ENCODE data around the gene ADAMTS12.
"Not testable (repeated sequence)": the region's sequence is repeated elsewhere in the genome, so short reads cannot be mapped to it uniquely, and the experiment has no call there.

Gene ADAMTS12

GRCh38 chr5:33891788-33892619 is at the start of gene ADAMTS12:
TSS of gene ADAMTS12 (minus strand) at chr5:33891990. CDS start at chr5:33891856, 134 bp downstream.
- DNase-seq: no peak

- peak; percentile 46 to 76 for DNase-seq
Observed at GRCh38 chr5:33941090-33941489, 49.3 kb upstream of the ADAMTS12 start.

DNA sequence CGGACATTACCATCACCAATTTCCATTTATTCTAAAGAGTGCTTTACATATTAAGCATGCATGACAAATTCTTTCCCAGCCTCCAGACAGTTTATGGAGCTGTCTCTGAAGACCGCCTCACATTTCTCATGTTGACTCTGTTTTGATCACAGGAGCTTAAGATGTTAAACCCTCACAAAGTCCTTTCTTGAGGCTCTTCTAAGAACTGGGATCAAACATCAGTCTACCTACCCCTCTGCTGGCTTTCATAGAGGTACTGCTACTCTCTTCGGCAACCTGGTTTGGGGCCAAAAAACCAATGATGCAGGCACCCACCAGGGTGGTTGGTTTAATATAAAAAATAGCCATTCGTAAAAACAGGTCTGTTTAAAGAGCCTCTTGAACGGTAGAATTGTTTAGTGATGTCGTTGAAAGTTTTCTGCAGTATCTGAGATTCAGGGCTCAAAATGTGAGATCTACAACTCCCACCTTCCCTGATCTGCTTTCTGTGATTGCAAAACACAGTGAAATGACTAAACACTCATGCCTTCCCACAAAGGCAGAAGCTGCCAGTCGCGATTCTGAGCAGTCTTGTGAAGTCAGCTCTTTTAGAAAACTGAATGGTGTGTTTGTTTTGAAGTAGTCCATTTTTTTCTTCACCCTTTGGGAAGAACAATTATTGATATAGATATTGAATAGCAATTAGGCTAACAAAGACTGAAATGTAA is 47.9 kb upstream of the ADAMTS12 start:
- peak; percentile 15 to 75 for DNase-seq

DNA sequence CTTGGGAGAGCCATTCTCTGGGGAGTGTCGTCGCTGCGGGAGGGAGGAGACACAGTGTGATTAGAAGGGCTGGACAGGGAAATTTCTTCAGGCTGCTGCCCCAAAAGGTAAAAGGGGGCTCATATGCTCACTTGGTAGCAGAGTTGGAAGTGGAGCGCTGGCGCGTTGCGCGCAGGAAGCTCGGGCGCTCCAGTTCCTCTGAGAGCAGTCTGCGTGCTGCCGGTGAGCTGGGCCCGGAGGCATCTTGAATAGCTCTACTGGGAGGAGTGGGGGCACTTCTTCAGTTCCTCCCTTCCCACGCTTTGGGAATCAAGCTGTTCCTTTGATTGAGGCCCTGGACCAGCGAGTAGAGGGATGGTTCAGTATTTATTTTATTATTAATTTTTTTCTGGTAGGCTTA is 47.1 kb upstream of the ADAMTS12 start:
- DNase-seq: peak in 1 of 2 experiments; percentile 53

- no peak for DNase-seq
Observed at GRCh38 chr5:33938507-33938796, 46.7 kb upstream of the ADAMTS12 start.

DNA sequence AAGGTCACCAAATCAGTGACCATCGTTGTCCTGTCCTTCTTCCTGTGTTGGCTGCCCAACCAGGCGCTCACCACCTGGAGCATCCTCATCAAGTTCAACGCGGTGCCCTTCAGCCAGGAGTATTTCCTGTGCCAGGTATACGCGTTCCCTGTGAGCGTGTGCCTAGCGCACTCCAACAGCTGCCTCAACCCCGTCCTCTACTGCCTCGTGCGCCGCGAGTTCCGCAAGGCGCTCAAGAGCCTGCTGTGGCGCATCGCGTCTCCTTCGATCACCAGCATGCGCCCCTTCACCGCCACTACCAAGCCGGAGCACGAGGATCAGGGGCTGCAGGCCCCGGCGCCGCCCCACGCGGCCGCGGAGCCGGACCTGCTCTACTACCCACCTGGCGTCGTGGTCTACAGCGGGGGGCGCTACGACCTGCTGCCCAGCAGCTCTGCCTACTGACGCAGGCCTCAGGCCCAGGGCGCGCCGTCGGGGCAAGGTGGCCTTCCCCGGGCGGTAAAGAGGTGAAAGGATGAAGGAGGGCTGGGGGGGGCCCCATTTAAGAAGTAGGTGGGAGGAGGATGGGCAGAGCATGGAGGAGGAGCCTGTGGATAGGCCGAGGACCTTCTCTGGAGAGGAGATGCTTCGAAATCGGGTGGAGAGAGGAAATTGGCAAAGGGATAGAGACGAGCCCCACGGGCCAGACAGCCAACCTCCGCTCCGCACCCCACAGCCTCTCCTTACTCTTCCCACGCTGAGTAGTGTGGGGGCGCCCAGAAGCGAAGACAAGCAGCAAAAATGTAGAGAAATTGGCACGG is 46.1 kb upstream of the ADAMTS12 start:
- no peak for DNase-seq

DNA sequence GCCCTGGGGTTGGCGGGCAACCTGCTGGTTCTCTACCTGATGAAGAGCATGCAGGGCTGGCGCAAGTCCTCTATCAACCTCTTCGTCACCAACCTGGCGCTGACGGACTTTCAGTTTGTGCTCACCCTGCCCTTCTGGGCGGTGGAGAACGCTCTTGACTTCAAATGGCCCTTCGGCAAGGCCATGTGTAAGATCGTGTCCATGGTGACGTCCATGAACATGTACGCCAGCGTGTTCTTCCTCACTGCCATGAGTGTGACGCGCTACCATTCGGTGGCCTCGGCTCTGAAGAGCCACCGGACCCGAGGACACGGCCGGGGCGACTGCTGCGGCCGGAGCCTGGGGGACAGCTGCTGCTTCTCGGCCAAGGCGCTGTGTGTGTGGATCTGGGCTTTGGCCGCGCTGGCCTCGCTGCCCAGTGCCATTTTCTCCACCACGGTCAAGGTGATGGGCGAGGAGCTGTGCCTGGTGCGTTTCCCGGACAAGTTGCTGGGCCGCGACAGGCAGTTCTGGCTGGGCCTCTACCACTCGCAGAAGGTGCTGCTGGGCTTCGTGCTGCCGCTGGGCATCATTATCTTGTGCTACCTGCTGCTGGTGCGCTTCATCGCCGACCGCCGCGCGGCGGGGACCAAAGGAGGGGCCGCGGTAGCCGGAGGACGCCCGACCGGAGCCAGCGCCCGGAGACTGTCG is 45.4 kb upstream of the ADAMTS12 start:
- no peak for DNase-seq

GRCh38 chr5:33936381-33937016 is 44.7 kb upstream of the ADAMTS12 start, which contains the start of gene RXFP3:
TSS of gene RXFP3 (plus strand) at chr5:33936386. CDS start at chr5:33936741, 355 bp downstream.
- DNase-seq: peak in 1 of 2 experiments; percentile 38

DNA sequence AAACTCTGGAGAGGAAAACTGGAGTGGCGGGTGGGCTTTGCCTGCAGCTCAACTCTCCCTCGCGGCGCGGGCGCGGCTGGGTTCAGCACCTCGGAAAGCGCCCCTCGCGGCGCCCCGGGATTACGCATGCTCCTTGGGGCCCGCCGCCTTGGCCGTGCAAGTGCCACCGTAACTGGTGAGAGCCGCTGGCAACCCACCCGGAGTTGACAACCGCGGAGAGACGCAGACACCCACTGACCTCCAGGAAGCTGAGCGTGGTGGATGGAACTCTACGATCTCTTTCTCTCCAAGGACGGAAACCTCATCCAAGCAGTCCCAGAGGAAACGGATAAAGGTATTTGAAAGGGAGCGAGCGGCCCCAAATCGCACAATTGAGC is 44.2 kb upstream of the ADAMTS12 start:
- peak in 1 of 2 experiments; percentile 75 for DNase-seq

DNA sequence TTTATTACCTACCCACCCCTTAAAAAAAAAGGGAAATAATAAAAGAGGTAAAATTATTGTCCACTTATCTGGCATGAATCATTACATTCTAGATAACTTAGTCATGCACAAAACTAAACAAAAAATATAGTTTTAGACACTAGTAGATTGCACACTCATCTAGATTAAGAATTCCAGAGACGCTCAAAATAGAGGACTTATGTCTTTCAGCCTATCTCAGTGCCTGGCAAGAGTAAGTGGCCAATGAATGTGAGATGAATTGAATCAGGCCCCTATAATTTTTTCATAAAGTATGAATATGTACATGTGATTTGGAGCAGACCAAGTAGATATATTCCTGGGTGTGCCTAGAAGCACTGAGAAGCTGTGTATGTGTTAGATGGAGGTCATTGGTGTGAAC is 42.4 kb upstream of the ADAMTS12 start:
- no peak for DNase-seq

- DNase-seq: no peak
Observed at GRCh38 chr5:33933723-33934169, 42.0 kb upstream of the ADAMTS12 start.

DNA sequence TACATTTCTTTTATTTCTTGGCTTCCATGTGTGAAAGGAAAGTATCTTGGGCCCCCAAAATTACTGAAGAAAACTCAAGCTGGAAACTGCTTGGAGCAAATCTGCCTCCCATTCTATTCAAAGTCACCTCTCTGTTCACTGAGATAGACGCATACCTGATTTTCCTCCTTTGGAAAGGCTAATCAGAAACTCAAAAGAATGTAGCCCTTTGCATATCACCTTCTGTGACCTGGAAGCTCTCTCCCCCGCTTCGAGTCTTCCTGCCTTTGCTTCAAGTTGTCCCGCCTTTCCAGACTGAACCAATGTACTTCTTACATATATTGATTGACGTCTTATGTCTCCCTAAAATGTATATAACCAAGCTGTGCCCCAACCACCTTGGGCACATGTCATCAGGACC is 39.3 kb upstream of the ADAMTS12 start:
- no peak for DNase-seq

DNA sequence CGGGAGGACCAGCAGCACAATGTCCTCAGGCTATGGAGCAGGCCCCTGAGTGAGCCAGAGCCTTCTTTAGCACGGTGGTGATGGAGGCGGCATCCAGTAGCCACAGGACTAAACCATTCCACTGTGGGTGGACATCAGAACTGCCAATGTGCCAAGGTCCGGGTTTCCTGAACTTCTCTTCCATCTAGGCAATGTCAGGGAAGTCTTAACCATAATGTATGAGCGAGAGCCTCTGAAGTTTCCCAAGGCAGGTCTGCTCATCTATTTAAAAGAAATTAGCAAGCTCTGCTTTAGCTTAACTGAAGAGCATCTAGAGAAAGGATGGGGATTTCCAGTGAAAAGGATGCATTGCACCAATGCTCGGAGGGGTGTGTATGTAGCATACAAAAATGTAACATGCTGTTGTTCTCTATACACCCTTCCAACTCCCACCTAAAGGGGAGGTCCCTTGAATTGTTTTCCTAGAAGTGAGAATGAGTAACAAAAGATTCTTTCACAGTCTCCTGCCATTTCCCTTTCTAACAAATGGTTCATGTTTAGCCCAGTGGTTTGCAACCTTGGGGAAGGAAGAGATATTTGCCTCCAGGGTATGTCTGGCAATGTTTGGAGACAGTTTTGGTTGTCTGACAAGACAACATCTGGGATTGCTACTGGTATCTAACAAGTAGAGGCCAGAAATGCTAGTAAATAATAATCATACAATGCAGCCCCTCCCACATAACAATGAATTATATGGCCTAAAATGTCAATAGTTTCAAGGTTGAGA is 38.3 kb upstream of the ADAMTS12 start:
- DNase-seq: no peak

- no peak for DNase-seq
Observed at GRCh38 chr5:33928283-33928682, 36.5 kb upstream of the ADAMTS12 start.

DNA sequence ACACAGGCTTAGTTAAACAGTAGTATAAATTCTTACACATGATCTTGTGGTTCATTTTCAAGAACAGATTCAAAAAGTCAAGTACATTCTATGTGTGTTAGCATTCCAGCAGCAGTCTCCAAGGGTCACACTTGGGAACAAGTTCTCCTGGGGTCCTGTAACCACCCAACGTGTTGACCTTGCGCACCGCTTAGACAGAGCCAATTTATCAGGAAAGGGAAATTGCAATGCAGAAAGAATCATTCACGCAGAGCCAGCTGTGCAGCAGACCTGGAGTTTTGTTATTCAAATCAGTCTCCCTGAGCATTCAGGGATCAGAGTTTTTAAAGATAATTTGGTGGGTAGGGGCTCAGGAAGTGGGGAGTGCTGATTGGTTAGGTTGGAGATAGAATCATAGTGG is 35.9 kb upstream of the ADAMTS12 start:
- peak; percentile 32 to 42 for DNase-seq

GRCh38 chr5:33925278-33925677 is 33.5 kb upstream of the ADAMTS12 start:
- DNase-seq: no peak

DNA sequence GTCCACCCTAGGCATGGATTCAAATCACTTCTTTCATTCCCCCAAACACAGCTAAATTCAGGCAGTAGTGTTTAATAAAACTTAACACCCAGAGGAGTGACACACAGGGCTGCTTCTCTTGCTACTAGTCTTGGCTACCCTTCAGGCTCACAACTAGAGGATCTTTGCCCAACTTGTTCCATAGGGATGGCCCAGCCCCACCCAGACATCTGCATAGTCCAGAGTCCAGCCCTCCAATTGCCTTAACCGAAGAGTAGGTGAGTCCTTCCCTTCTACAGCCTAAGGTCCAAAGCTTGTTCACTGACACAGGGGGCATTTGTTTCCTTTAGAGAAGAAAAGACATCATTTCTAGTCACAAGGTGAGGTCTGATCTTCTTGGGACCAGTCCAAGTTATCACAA is 29.2 kb upstream of the ADAMTS12 start:
- no peak for DNase-seq

DNA sequence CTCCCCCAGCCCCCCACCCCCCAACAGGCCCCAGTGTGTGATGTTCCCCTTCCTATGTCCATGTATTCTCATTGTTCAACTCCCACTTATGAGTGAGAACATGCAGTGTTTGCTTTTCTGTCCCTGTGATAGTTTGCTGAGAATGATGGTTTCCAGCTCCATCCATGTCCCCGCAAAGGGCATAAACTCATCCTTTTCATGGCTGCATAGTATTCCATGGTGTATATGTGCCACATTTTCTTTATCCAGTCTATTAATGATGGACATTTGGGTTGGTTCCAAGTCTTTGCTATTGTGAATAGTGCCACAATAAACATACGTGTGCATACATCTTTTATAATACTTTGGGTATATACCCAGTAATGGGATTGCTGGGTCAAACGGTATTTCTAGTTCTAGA is 23.1 kb upstream of the ADAMTS12 start:
- DNase-seq: not testable (repeated sequence)

DNA sequence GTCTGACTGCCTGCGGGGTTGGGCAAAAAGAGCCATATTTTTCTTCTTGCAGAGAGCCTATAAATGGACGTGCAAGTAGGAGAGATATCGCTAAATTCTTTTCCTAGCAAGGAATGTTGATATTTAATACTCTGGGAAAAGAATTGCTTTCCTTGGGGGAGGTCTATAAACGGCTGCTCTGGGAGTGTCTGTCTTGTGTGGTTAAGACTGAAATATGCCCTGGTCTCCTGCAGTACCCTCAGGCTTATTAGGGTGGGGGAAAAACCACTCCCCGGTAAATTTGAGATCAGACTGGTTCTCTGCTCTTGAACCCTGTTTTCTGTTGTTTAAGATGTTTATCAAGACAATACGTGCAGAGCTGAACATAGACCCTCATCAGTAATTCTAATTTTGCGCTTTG is 14.5 kb upstream of the ADAMTS12 start:
- DNase-seq: peak in 1 of 2 experiments; percentile 13

DNA sequence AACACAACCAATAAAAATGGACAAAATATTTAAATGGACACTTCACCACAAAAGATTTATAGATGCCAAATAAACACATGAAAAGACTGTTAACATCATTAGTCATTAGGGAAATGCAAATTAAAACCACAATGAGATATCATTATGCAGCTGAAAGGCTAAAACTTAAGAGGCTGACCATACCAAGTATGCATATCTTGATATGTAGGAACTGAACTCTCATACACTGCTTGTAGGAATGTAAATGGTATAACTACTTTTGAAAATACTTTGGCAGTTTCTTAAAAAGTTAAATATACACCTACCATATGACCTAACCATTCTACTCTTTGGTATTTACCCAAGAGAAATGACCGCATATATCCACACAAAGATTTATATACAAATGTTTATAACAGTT is 13.6 kb upstream of the ADAMTS12 start:
- DNase-seq: no peak

DNA sequence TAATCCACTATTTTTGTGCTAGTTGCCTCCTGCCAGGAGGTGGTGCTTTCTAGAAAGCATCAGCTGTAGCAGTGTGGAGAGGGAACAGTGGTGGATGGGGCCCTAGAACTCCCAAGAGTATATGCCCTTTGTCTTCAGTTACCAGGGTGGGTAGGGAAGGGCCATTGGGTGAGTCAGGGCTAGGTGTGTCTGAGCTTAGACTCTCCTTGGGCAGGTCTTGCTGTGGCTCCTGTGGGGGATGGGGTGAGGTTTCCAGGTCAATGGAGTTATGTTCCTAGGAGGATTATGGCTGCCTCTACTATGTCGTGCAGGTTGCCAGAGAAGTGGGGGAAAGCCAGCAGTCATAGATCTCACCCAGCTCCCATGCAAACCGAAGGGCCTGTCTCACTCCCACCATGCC is 11.3 kb upstream of the ADAMTS12 start:
- no peak for DNase-seq

- DNase-seq: no peak
Observed at GRCh38 chr5:33901156-33901555, 9.4 kb upstream of the ADAMTS12 start.
